GM19025 (cell line): ENCODE measurements around the gene TFAP2D.

Source experiments
- ATAC-seq: cut with Tn5 transposase; IDR thresholded peaks from one replicate; pipeline ENCODE4 v1.9.1; 2021; ENCODE audit warnings: mild to moderate bottlenecking, low read depth, moderate library complexity; ENCODE audit not compliant: unreplicated experiment

Gene TFAP2D

DNA sequence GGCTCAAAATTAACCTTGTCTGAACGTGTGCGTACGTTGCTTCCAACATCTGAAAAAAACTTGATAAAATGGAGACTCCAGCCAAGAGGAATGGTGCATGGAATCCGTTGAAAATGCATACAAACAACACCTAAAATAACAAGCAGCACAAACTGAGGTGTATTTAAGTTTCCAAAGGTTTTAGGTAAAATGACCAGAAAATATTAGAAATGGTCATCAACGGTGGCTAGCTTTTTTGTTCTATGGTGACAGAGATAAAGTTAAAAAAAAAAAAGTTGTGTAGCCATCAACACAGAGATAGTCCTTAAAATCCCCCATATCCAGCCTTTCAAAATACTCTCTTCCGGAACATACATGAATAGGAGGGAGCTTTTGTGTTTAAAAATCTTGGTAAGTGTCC lies 104.7 kb downstream of the TFAP2D start:
- no peak for ATAC-seq

DNA sequence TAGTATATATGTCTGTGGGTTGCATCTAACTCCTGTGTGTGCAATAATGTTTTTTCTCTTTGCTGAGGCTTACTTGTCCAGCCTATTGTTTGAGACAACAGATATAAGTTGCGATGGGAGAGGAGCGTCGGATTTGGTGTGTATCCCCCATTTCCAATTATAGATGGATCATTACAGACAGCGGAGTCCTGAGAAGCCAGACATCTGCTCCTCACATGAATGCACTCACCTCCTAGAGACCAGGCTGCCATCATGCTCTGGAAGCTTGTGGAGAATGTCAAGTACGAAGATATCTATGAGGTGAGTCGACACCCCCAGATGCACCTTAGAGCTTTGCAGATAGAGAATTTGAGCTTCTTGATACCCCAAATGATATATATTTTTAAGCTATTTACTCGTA lies 105.3 kb downstream of the TFAP2D start, which contains the start of gene TFAP2B:
Gene TFAP2B (plus strand): TSS at position 199 of the 400 bp plus-strand sequence. CDS start 21 bp downstream, at position 220.
- ATAC-seq: no peak

DNA sequence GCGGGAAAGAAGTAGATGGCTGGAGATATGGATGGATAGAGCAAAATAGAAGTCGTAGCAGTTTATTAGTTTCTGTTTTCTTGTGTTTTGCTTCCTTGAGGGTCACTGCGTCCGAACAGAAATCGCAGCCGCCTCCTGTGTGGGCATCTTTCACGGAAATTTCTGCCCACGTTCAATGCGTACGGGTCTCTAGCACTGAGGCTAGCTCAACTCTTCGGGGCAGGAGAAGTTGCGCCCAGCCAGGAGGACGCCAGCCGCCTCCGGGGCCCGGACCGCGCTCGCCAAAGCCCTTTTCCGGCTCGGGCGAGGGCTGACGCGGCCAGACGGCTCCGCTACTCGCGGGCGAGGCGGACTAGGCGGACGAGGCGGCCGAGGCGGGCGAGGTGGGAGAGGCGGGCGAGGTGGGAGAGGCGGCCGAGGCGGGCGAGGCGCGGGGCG lies 106.2 kb downstream of the TFAP2D start:
- ATAC-seq: no peak

DNA sequence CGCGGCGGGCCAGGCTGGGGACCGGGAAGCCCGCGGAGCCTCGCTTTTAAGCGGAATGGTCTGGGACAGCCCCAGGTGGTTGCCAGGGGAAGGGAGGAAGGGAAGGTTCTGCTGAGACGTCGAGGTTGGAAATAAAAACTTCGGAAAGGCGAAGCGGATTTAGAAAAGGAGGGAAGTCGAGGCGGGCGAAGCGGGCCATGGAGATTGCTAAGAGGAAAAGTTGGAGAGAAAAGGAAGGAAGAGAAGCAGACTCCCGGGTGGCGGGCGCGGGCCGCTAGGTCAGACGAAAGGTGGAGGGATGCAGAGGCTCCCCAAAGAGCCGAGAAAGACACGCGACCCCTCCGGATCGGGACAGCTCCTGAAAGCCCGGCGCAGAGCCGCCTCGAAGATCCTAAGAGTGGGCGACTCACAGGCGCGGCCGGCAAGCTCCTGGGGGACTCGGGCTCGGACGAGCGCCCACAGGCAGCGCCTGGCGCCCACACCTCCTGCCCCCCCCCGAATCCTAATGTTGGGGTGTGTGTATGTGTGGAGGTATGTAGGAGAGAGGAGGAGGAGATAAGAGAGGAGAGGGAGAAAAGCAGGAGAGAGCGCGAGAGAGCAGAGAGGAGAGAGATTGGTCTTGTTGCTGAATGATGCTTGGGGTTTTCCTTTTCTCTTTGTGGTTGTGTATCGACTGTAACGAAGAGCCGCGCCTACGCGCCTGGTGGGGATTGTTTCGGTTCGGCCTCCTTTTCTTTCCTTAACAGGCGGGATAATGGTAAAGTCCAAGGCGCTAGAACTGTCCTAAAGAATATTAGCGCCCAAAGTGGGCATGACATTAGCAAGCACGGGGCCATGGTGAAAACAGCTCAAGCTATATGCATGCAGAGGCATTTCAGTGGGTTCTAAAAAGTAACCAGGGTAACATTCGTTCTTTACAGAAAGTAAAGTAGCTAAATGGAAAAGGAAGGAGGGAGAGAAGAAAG lies 106.9 kb downstream of the TFAP2D start:
- no peak for ATAC-seq

DNA sequence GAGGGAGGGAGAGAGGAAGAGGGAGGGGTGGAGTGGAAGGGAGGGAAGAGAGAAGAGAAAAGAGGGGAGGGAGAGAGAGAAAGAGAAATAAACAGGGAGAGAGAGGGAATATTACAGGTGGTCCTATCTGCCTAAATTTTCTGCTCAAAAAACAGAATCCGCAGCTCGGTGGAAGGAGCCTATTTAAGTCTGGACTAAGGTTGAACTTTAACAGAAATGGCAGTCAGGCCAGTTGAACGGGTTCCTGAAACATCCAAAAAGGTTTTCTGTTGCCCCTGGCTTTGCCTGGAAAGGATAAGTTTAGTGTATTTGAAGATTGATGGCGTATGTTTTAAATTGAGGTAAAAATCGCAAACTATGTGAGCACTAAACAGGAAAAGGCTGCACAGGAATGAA lies 107.5 kb downstream of the TFAP2D start:
- ATAC-seq: no peak

DNA sequence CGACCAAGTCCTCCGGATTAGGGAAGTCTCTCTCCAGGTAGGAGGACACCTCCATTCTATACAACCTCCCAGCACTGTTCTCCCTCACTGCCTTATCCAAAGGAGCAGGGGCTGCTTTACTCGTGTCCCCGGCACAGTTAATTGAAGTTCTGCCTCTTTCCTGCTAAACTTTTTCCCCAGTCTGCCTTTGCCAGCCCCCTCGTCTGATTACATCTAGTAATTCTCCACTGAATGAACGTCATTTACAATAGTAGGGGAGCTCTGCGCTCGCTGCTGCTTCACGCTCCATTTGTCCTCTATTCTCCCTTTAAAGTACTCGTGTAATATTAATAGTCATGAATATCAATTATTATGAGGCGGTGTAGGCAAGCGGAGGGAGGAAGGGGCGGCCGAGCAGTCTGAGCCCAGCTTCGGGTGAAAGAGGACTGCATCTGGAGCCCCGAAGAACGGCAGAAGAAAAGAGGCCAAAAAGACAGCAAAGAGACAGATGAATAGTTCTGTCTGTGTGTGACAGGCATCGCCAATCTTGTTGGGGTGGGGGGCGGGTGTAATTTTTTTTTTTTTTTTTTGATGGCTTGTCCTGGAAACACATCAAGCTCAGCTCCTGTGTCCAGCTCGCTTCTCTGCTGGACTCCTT lies 108.2 kb downstream of the TFAP2D start:
- ATAC-seq: no peak

DNA sequence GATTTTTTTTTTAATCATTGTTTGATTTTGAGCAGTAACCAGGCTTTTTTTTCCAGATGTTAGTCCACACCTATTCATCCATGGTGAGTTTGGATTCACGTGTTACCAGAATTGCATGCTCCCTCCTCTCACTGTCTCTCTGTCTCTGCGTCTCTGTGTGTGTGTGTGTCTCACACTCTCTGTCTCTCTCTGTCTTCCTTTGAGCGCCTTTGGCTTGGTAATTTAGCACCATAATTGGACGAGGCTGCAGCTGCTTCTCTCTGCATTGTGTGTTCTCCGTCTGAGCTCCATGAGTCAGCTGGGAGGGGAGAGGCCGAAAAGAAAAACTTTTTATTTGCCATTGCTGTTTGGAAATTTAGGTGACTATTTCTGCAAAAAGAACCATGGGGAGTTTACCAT lies 108.8 kb downstream of the TFAP2D start:
- ATAC-seq: no peak
